H9 (cell line): Measurements from ENCODE around the gene MBL2. TPM values are rescaled to one million over a fixed set of nuclear protein-coding genes. Genes with fewer than 3 reads are reported as not detected.

Experiments used
- DNase-seq: peaks from one replicate; pipeline ENCODE4 v3.0.0-alpha.2; 2017
- H2AFZ ChIP-seq: one replicate; pipeline ENCODE4 v1.6.1; 2013; ENCODE audit warnings: mild to moderate bottlenecking, low read length, control low read depth, moderate library complexity
- H2AK5ac ChIP-seq: 2 replicates; pipeline ENCODE4 v1.6.1; 2013; ENCODE audit warnings: low read length, control low read depth, mixed read lengths; ENCODE audit not compliant: insufficient read length
- H2BK120ac ChIP-seq: one replicate; pipeline ENCODE4 v1.6.1; 2013; ENCODE audit warnings: low read depth, mild to moderate bottlenecking, low read length, control low read depth, inconsistent platforms; ENCODE audit not compliant: poor library complexity, severe bottlenecking
- H2BK12ac ChIP-seq: 2 replicates; pipeline ENCODE4 v1.6.1; 2013; ENCODE audit warnings: low read length, control low read depth, mixed read lengths, low read depth; ENCODE audit not compliant: insufficient read length
- H2BK15ac ChIP-seq: 2 replicates; pipeline ENCODE4 v1.6.1; 2013; ENCODE audit warnings: low read depth, low read length, control low read depth
- H2BK20ac ChIP-seq: one replicate; pipeline ENCODE4 v1.6.1; 2013; ENCODE audit warnings: low read depth, mild to moderate bottlenecking, low read length, control low read depth, inconsistent platforms; ENCODE audit not compliant: poor library complexity, severe bottlenecking
- H2BK5ac ChIP-seq: 2 replicates; pipeline ENCODE4 v1.6.1; 2013; ENCODE audit warnings: low read length, control low read depth, mixed read lengths; ENCODE audit not compliant: insufficient read length
- H3K14ac ChIP-seq: 2 replicates; pipeline ENCODE4 v1.6.1; 2013; ENCODE audit warnings: low read length, control low read depth; ENCODE audit not compliant: insufficient read depth
- H3K18ac ChIP-seq: 2 replicates; pipeline ENCODE4 v1.6.1; 2013; ENCODE audit warnings: low read depth, mild to moderate bottlenecking, mixed read lengths, low read length, control low read depth; ENCODE audit not compliant: insufficient read length
- H3K23ac ChIP-seq: 2 replicates; pipeline ENCODE4 v1.6.1; 2013; ENCODE audit warnings: low read length, control low read depth, mixed read lengths, low read depth; ENCODE audit not compliant: insufficient read length
- H3K23me2 ChIP-seq: 2 replicates; pipeline ENCODE4 v1.6.1; 2013; ENCODE audit warnings: low read depth, mild to moderate bottlenecking, mixed read lengths, low read length, control low read depth; ENCODE audit not compliant: insufficient read length, poor library complexity, severe bottlenecking
- H3K27ac ChIP-seq: 2 replicates; pipeline ENCODE4 v1.5.1; 2013; ENCODE audit warnings: low read length, control low read depth, mixed read lengths, low read depth; ENCODE audit not compliant: insufficient read length
- H3K27me3 ChIP-seq: 2 replicates; pipeline ENCODE4 v1.6.1; 2013; ENCODE audit warnings: low read length, control low read depth, inconsistent platforms; ENCODE audit not compliant: insufficient read depth
- H3K4ac ChIP-seq: 2 replicates; pipeline ENCODE4 v1.6.1; 2013; ENCODE audit warnings: low read depth, mild to moderate bottlenecking, control low read depth, inconsistent platforms, low read length, moderate library complexity
- H3K4me1 ChIP-seq: 2 replicates; pipeline ENCODE4 v1.6.1; 2013; ENCODE audit warnings: low read length, control low read depth, inconsistent platforms; ENCODE audit not compliant: insufficient read depth
- H3K4me2 ChIP-seq: 2 replicates; pipeline ENCODE4 v1.6.1; 2013; ENCODE audit warnings: low read length, control low read depth, mixed read lengths; ENCODE audit not compliant: insufficient read length, insufficient read depth
- H3K56ac ChIP-seq: 2 replicates; pipeline ENCODE4 v1.6.1; 2013; ENCODE audit warnings: low read depth, mild to moderate bottlenecking, mixed read lengths, low read length, control low read depth; ENCODE audit not compliant: insufficient read length
- H3K79me1 ChIP-seq: 2 replicates; pipeline ENCODE4 v1.6.1; 2013; ENCODE audit warnings: low read depth, mild to moderate bottlenecking, moderate library complexity, low read length, control low read depth, inconsistent platforms; ENCODE audit not compliant: insufficient read depth, poor library complexity, severe bottlenecking
- H3K79me2 ChIP-seq: 2 replicates; pipeline ENCODE4 v1.6.1; 2013; ENCODE audit warnings: low read length, control low read depth, inconsistent platforms; ENCODE audit not compliant: insufficient read depth
- H3K9ac ChIP-seq: 2 replicates; pipeline ENCODE4 v1.6.1; 2013; ENCODE audit warnings: low read length, control low read depth, mixed read lengths; ENCODE audit not compliant: insufficient read length; ENCODE audit errors: extremely low read depth
- H3K9me3 ChIP-seq: one replicate; pipeline ENCODE4 v1.6.1; 2013; ENCODE audit warnings: low read depth, low read length, inconsistent platforms; ENCODE audit not compliant: control insufficient read depth
- H3T11ph ChIP-seq: one replicate; pipeline ENCODE4 v1.6.1; 2013; ENCODE audit warnings: mild to moderate bottlenecking, low read length, control low read depth, inconsistent platforms
- H4K20me1 ChIP-seq: one replicate; pipeline ENCODE4 v1.6.1; 2013; ENCODE audit not compliant: control insufficient read depth, insufficient read length, insufficient read depth
- H4K5ac ChIP-seq: 2 replicates; pipeline ENCODE4 v1.6.1; 2013; ENCODE audit warnings: low read depth, mild to moderate bottlenecking, mixed read lengths, low read length, control low read depth; ENCODE audit not compliant: insufficient read length
- H4K8ac ChIP-seq: replicated peaks from 2 replicates; pipeline ENCODE4 v1.6.1; 2013; ENCODE audit warnings: low read length, control low read depth, mixed read lengths, low read depth; ENCODE audit not compliant: insufficient read length
- H4K91ac ChIP-seq: 2 replicates; pipeline ENCODE4 v1.6.1; 2013; ENCODE audit warnings: low read depth, mild to moderate bottlenecking, moderate library complexity, mixed read lengths, low read length, control low read depth; ENCODE audit not compliant: insufficient read length
- H3K27ac Mint-ChIP-seq, 3 experiments: 2 replicates in 2 of 3; 3 replicates in 1 of 3; pipeline ENCODE4 v1.8.0; 2020 to 2021; ENCODE audit warnings: mixed read lengths in 3 of 3, mild to moderate bottlenecking in 1 of 3, moderate library complexity in 1 of 3
- H3K27me3 Mint-ChIP-seq: 2 replicates; pipeline ENCODE4 v1.8.0; 2021; ENCODE audit warnings: low read depth, mild to moderate bottlenecking, moderate library complexity, mixed read lengths
- H3K36me3 Mint-ChIP-seq, 3 experiments: 2 replicates in 2 of 3; 3 replicates in 1 of 3; pipeline ENCODE4 v1.8.0; 2020 to 2021; ENCODE audit warnings: low read depth in 3 of 3, mixed read lengths in 3 of 3; ENCODE audit not compliant: insufficient read depth in 1 of 3
- H3K4me1 Mint-ChIP-seq, 2 experiments: 2 replicates each; pipeline ENCODE4 v1.8.0; 2020; ENCODE audit warnings: mixed read lengths in 2 of 2
- H3K4me3 Mint-ChIP-seq, 2 experiments: 2 replicates in 1 of 2; 3 replicates in 1 of 2; pipeline ENCODE4 v1.8.0; 2020 to 2021; ENCODE audit warnings: mild to moderate bottlenecking in 2 of 2, mixed read lengths in 2 of 2, moderate library complexity in 1 of 2
- H3K9me3 Mint-ChIP-seq, 2 experiments: 2 replicates in 1 of 2; 3 replicates in 1 of 2; pipeline ENCODE4 v1.8.0; 2020; ENCODE audit warnings: mild to moderate bottlenecking in 2 of 2, mixed read lengths in 2 of 2, moderate library complexity in 1 of 2
- WGBS: extraction: QIAGEN DNeasy Blood & Tissue Kit; methylation state at CpG from one replicate; pipeline ENCODE4 v1.1.7; 2013; ENCODE audit warnings: missing lambda C conversion rate, low lambda C conversion rate, mixed read lengths; ENCODE audit not compliant: insufficient read length; ENCODE audit errors: extremely low coverage; 5-methylcytosine and 5-hydroxymethylcytosine counted together
- total RNA-seq: library from RNA; stranded (reverse); gene quantifications from 2 replicates; pipeline ENCODE4 v1.2.1, GENCODE V29; 2021
- TF ChIP-seq, protein P1 (sequence below): fragments of 200-600 bp; sonication (generic); conservative IDR thresholded peaks from 3 replicates; pipeline ENCODE4 v1.8.0; 2021; ENCODE audit warnings: antibody characterized with exemption, mild to moderate bottlenecking

The MBL2 gene
- total RNA-seq, 1 experiment from 2014 or later, result not detected

DNA sequence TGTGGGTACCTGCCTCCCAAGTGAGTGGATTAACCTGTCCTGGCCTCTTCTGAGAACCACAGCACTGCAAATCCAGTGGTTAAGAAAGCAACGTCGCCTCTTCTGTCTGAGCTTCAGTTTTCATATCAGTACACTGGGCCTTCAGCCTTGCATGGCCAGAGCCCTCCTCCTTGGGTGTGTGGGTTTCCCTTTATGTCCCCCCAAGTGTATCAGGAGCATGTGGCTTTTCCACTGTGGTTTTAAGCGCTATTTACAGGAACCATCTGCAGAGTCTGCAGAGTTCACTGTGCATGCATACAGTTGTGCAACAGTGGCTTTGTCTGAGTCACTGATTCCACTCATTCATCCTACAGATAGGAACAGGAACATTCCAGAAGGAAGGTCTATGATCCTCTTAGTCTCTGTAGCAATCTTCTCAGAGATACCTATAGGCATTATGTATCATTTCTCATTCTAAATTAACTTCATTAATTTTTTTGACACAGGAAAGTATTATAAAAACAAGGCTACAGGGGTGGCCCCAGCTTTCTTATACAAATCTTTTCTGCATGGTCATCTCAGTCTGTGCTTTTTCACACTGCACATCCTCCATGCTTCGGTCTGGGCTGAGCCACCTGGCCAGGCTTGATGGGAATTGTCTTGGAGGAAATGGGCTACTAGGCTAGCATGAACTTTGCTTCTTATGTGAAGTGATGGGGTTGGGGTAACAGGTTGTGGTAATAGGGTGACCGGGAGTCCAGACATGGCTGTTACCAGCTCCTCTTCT lies 17.1 kb downstream of the MBL2 start:
- Histone ChIP-seq H3K14ac (no peak overlapping the region), H3K23ac (no peak overlapping the region), H3K9me3 (no peaks in the 10 kb centered on the region), H2AFZ (no peak overlapping the region), H2BK20ac (no peak overlapping the region), H4K8ac (no peak overlapping the region), H3K56ac (no peak overlapping the region), H3K79me2 (no peaks in the 10 kb centered on the region), H3K18ac (no peak overlapping the region), H3K4me1 (no peaks in the 10 kb centered on the region), H3K27me3 (no peaks in the 10 kb centered on the region), H3K4me2 (no peak overlapping the region), H4K91ac (no peak overlapping the region), H4K5ac (no peak overlapping the region), H2BK15ac (no peak overlapping the region), H2BK12ac (no peak overlapping the region), H2AK5ac (no peak overlapping the region), H4K20me1 (no peaks in the 10 kb centered on the region), H3K27ac (no peak overlapping the region), H3T11ph (no peak overlapping the region), H3K23me2 (no peaks in the 10 kb centered on the region), H2BK120ac (no peak overlapping the region), H3K4ac (no peak overlapping the region), H2BK5ac (no peak overlapping the region), H3K79me1 (no peaks in the 10 kb centered on the region), H3K9ac (no peak overlapping the region)
- H3K36me3 Mint-ChIP-seq, result no peaks in the 10 kb centered on the region; a peak in 1 of 7 replicates
- no peak for DNase-seq
- no peak overlapping the region for H3K4me3 Mint-ChIP-seq
- no peaks in the 10 kb centered on the region for H3K4me1 Mint-ChIP-seq
- peak overlapping the region in 1 of 3 experiments; percentile 36; a peak in 1 of 7 replicates for H3K27ac Mint-ChIP-seq
- TF ChIP-seq, protein P1, sequence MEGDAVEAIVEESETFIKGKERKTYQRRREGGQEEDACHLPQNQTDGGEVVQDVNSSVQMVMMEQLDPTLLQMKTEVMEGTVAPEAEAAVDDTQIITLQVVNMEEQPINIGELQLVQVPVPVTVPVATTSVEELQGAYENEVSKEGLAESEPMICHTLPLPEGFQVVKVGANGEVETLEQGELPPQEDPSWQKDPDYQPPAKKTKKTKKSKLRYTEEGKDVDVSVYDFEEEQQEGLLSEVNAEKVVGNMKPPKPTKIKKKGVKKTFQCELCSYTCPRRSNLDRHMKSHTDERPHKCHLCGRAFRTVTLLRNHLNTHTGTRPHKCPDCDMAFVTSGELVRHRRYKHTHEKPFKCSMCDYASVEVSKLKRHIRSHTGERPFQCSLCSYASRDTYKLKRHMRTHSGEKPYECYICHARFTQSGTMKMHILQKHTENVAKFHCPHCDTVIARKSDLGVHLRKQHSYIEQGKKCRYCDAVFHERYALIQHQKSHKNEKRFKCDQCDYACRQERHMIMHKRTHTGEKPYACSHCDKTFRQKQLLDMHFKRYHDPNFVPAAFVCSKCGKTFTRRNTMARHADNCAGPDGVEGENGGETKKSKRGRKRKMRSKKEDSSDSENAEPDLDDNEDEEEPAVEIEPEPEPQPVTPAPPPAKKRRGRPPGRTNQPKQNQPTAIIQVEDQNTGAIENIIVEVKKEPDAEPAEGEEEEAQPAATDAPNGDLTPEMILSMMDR, result no peak
- WGBS, result no CpG with 5 or more reads among the region's 5 CpGs
- no peaks in the 10 kb centered on the region for H3K27me3 Mint-ChIP-seq
- no peaks in the 10 kb centered on the region for H3K9me3 Mint-ChIP-seq
